ENCODE data around the gene TMEM132D. TPM values are rescaled to one million over a fixed set of nuclear protein-coding genes. Genes with fewer than 3 reads are reported as not detected.

TMEM132D gene
- total and polyA plus RNA-seq, 2 of the 8 experiments (the other 6 are each of a cell fraction or from before 2014, with no cell fraction given): 3.5 to 10.1 TPM

GRCh38 chr12:129839679-129840078, 64.1 kb downstream of the TMEM132D start:
- no peak overlapping the region for H4K8ac ChIP-seq (ENCODE audit: extremely low read depth, insufficient read depth, low read length)
- H3K9me3 ChIP-seq (ENCODE audit: insufficient read depth in 2 of 2, low read depth in 1 of 2, low read length in 1 of 2): no peaks in the 10 kb centered on the region; a peak in 1 of 4 replicates
- no peaks in the 10 kb centered on the region for H3K23me2 ChIP-seq (ENCODE audit: low read depth, low read length)
- no peak overlapping the region for H3K56ac ChIP-seq (replicated peaks; ENCODE audit: insufficient read length, low read depth, low read length)
- no peak overlapping the region for H4K91ac ChIP-seq (replicated peaks; ENCODE audit: insufficient read length, low read length)
- peaks cover 0 to 5% (median 3%) of the 10 kb centered on the region in 4 experiments; a peak in 4 of 7 replicates for H3K4me1 ChIP-seq (replicated peaks in 1 of 4; ENCODE audit: control insufficient read depth in 3 of 4, insufficient read depth in 4 of 4, low read length in 3 of 4)
- no peak overlapping the region; the same call in 1 of the 2 replicates for H2BK12ac ChIP-seq (ENCODE audit: low read depth, low read length)
- no peak overlapping the region for H2AFZ ChIP-seq (ENCODE audit: low read length)
- H4K5ac ChIP-seq (ENCODE audit: insufficient read length, low read depth, low read length): no peak overlapping the region
- no peak overlapping the region for H3K4ac ChIP-seq (replicated peaks; ENCODE audit: insufficient read length, low read depth, low read length)
- ChIA-PET POLR2A (ENCODE audit: partially characterized antibody) (interaction anchor here (1.1 to 1.9 kb wide), 2 partner anchors 10 to 11 kb away, joined by 5 to 10 read pairs; no protein-coding TSS in a partner anchor), CTCF (ENCODE audit: partially characterized antibody) (interaction anchor here (0.5 to 1.8 kb wide), 6 partner anchors 10 to 870 kb away, joined by 3 to 5 read pairs (median 3); no protein-coding TSS in a partner anchor)
- H2BK120ac ChIP-seq (replicated peaks; ENCODE audit: low read depth, low read length): peak overlapping the region; percentile 29
- no peaks in the 10 kb centered on the region for H3K27me3 ChIP-seq (replicated peaks in 1 of 4; ENCODE audit: control insufficient read depth in 3 of 4, extremely low read depth in 1 of 4, insufficient read depth in 3 of 4, low read length in 3 of 4)
- H3K4me2 ChIP-seq (ENCODE audit: insufficient read depth in 1 of 2, low read depth in 2 of 2, low read length in 2 of 2): no peak overlapping the region
- H3K36me3 ChIP-seq (ENCODE audit: control insufficient read depth in 2 of 4, insufficient read depth in 4 of 4, low read length in 3 of 4): no peaks in the 10 kb centered on the region; a peak in 1 of 8 replicates
- H3K4me3 ChIP-seq (ENCODE audit: extremely low read depth in 1 of 4, insufficient read depth in 2 of 4, low read depth in 3 of 4, low read length in 4 of 4): no peak overlapping the region
- no peak overlapping the region for H3K18ac ChIP-seq (ENCODE audit: extremely low read depth, low read length)
- TF ChIP-seq CHD1 (IDR thresholded peaks at IDR 0.05; ENCODE audit: low read depth, low read length) (no peak), HDAC2 (IDR thresholded peaks at IDR 0.05; ENCODE audit: borderline replicate concordance in 1 of 2, low read depth in 2 of 2, low read length in 2 of 2) (no peak), RXRA (IDR thresholded peaks at IDR 0.05; ENCODE audit: insufficient read depth, low read depth, low read length) (no peak)
- no peak overlapping the region for H2BK15ac ChIP-seq (ENCODE audit: low read length)
- WGBS, 2 experiments (ENCODE audit: extremely low coverage in 1 of 2, insufficient coverage in 1 of 2, insufficient read length in 1 of 2, insufficient replicate concordance in 2 of 2, low coverage in 1 of 2, low lambda C conversion rate in 2 of 2, missing lambda C conversion rate in 1 of 2): 97% methylated on average over 10 of the region's 10 CpGs; no CpG with 5 or more reads in 1 of the 2 experiments
- H3K27ac ChIP-seq (ENCODE audit: low read depth, low read length): no peak overlapping the region
- H2BK5ac ChIP-seq (ENCODE audit: low read depth, low read length): no peak overlapping the region
- H3K14ac ChIP-seq (ENCODE audit: insufficient read length): no peak overlapping the region
- no peaks in the 10 kb centered on the region for H4K20me1 ChIP-seq (replicated peaks in 1 of 2; ENCODE audit: control insufficient read depth in 1 of 2, insufficient read depth in 2 of 2, low read length in 2 of 2)
- H2BK20ac ChIP-seq (ENCODE audit: low read length): no peak overlapping the region
- DNase-seq (ENCODE audit: low read depth in 1 of 2, low spot score in 2 of 2) (no peak), FAIRE-seq (no peak)
- H3K23ac ChIP-seq (ENCODE audit: insufficient read length): no peak overlapping the region
- peaks cover 6% of the 10 kb centered on the region; the same call in 1 of the 2 replicates for H3K79me1 ChIP-seq (ENCODE audit: low read depth, low read length)
- peaks cover 0 to 11% of the 10 kb centered on the region in 2 experiments; a peak in 2 of 4 replicates for H3K79me2 ChIP-seq (ENCODE audit: control insufficient read depth in 1 of 2, insufficient read depth in 2 of 2, low read length in 2 of 2)
- H3K9ac ChIP-seq (replicated peaks in 1 of 4; ENCODE audit: extremely low read depth in 1 of 4, low read depth in 3 of 4, low read length in 3 of 4): no peak overlapping the region
- H2AK5ac ChIP-seq (ENCODE audit: low read depth, low read length): 0 out of 2 replicates have a peak overlapping the region, but pooled peaks have one; percentile 68

Data from H1 (cell line).